Urinary bladder (tissue), 4 donors: ENCODE data around the gene ADIRF. TPM values are rescaled to one million over a fixed set of nuclear protein-coding genes. Genes with fewer than 3 reads are reported as not detected.
A peak's percentile ranks its signal among the peaks of the same experiment; 100 is the strongest.
"Not testable (repeated sequence)": the region's sequence is repeated elsewhere in the genome, so short reads cannot be mapped to it uniquely, and the experiment has no call there.

Source experiments
- DNase-seq: peaks from one replicate; pipeline ENCODE4 v3.0.0-alpha.2; 2015; ENCODE audit errors: extremely low spot score
- H3K27ac ChIP-seq: one replicate; pipeline ENCODE4 v1.5.1; 2013; ENCODE audit warnings: low read depth, mild to moderate bottlenecking, moderate library complexity
- H3K36me3 ChIP-seq: one replicate; pipeline ENCODE4 v1.6.1; 2013; ENCODE audit warnings: mild to moderate bottlenecking, moderate library complexity; ENCODE audit not compliant: insufficient read depth
- H3K4me1 ChIP-seq: one replicate; pipeline ENCODE4 v1.6.1; 2013; ENCODE audit warnings: mild to moderate bottlenecking, moderate library complexity; ENCODE audit not compliant: insufficient read depth
- H3K4me3 ChIP-seq: one replicate; pipeline ENCODE4 v1.5.1; 2013; ENCODE audit warnings: low read depth, low read length
- WGBS: extraction: QIAGEN DNeasy Blood & Tissue Kit; methylation state at CpG from one replicate; pipeline ENCODE4 v1.1.7; 2013; 5-methylcytosine and 5-hydroxymethylcytosine counted together
- polyA plus RNA-seq: library from polyadenylated mRNA; stranded (reverse); fragments of 200-250 nt; gene quantifications from one replicate; pipeline ENCODE4 v1.2.3, GENCODE V29; 2013
- total RNA-seq: library from RNA; depleted of rRNA; stranded (reverse); fragments of >200 nt; gene quantifications from one replicate; pipeline ENCODE4 v1.2.3, GENCODE V29; 2014
- donor health status: healthy with polysubstance abuse.
- donor health status: healthy.

Gene ADIRF
- total and polyA plus RNA-seq, 2 donors = 112 to 404 TPM

DNA sequence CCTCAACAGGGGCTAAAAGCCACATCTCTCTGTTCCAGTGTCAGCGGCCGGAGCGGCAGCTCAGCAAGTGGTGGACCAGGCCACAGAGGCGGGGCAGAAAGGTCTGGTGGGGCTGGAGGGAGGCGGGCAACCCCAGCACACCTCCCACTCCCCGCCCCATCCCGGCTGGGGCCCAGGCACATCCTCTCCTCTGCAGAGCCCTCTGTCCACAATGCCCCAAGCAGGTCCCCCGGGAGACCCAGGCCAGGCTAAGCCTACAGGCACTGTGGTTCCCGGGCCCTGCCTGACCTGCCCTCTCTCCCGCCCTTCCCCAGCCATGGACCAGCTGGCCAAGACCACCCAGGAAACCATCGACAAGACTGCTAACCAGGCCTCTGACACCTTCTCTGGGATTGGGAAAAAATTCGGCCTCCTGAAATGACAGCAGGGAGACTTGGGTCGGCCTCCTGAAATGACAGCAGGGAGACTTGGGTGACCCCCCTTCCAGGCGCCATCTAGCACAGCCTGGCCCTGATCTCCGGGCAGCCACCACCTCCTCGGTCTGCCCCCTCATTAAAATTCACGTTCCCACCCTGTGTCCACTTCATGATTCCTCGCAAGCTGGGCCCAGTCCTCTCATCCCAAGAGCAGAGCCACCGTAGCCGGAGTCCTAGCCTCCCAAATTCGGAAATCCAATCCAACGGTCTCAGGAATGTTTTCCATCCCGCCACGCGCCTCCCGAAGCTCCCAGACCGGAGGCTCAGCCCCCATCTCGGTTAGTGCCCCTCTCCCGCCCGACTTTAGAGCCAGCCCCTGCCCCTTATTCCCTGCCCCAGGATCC, 2.1 kb downstream of the ADIRF start:
- no peaks in the 10 kb centered on the region for H3K36me3 ChIP-seq
- no peak for DNase-seq
- no peaks in the 10 kb centered on the region for H3K4me1 ChIP-seq
- peak overlapping the region; percentile 96 for H3K27ac ChIP-seq
- WGBS = 14% methylated on average over 30 of the region's 30 CpGs
- H3K4me3 ChIP-seq = peak overlapping the region; percentile 59

DNA sequence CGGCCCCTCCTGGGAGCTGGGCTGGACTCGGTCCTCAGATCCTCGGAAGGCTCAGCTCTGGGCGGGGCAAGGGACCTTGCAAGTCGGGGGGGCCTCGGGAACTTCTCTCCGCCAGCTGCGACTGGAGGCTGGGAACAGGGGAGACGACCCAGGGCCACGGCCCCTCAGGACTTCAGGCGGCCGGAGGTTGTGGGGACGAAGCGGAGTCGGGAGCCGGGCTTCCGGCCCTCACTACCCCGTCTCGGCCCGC, 2.6 kb downstream of the ADIRF start:
- Histone ChIP-seq H3K4me1 (no peaks in the 10 kb centered on the region), H3K36me3 (no peaks in the 10 kb centered on the region), H3K27ac (peak overlapping the region; percentile 96), H3K4me3 (peak overlapping the region; percentile 59)
- 0% methylated on average over 20 of the region's 20 CpGs for WGBS
- DNase-seq = no peak

DNA sequence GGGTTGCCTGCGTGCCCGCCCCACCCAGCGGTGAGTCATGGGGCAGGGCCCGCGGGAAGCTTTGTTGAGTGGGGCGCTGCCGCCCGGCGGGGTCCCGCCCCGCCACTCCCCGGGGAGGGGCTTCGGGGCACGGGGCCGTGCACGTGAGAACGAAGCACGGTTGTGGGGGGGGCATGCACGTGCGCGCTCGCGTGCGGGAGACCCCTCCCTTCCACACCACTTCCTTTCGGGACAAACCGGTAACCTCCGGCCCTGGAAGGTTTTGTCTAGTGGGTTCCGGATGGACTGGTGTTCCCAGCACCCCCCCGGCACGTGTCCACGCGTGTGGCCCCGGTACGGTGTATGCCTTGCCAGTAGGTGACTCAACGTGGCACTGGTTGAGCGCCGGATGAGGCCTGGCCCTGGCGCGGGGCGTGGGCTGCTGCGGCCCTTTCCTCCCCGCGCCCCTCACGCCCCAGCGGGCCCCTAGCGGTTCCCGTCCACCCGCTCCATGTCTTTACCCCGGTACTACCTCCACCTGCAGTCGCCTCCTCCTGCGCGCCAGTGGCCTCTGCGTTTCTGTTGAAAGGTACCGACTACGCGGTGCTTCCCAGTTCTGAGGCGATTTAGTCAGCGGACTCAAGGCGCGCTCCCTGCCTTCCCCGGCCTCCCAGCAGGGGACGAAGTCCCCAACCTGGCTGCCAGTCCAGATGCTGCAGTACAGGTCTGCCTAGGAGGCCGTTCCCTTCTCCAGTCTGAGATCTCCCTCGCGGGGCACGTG, 3.1 kb downstream of the ADIRF start:
- DNase-seq = no peak
- Histone ChIP-seq H3K27ac (peak overlapping the region; percentile 81), H3K4me3 (peak overlapping the region; percentile 59), H3K36me3 (no peaks in the 10 kb centered on the region), H3K4me1 (no peaks in the 10 kb centered on the region)
- 9% methylated on average over 66 of the region's 66 CpGs for WGBS

DNA sequence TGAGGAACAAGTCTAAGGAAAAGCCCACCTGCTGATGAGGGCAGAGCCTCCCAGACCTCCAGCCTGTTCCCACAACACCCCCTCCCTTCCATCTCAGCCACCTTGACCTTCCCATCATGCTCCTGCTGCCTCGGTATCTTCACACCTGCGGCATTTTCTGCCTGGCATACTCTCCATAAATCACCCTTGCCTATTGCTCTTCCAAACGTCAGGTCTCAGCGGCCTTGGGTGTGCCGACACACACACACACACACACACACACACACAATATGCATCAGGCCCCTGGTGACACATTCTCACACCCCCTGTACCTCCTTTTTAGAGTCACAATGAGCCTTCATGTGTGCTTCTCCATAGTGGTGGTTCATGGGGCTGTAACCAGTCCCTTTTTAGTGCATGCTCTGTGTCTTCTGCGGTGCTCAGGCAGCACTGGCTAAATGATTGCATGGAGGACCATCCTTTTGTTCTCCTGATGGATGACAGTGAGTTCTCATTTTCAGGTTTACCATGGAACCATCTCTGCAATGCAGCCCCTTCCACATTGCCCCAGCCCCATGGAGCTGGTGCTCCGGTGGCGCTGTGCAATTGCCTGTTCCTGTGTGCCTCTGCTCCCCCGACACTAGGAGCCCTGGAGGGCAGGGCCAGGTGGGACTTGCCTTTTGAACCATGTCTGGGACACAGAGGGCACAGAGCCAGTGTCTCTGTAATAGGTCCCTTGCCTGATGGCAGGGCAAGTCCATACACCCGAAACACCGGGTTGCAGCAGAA, 4.5 kb downstream of the ADIRF start:
- Histone ChIP-seq H3K36me3 (no peaks in the 10 kb centered on the region), H3K4me3 (no peak overlapping the region), H3K27ac (no peak overlapping the region), H3K4me1 (no peaks in the 10 kb centered on the region)
- DNase-seq = no peak
- WGBS = 93% methylated on average over 11 of the region's 11 CpGs

DNA sequence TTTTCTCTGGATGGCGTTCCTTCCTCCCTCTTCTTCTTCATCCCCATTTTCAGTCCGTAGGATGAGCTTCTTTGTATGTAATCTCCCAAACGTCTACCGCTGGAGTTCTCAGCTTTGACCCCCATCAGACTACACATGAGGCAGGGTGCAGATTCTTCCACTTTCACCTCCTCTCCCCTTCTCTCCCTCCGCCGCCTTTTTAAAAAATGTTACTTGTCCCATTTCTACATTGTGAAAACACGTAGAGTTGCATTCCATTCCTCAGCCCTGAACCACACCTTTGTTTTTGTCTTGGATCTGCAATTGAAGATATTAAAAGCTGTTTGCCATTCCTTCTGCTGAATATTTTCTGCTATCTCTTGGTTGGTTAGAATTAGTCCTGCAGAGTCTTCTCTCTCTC, 6.2 kb downstream of the ADIRF start:
- H3K4me1 ChIP-seq = no peaks in the 10 kb centered on the region

GRCh38 chr10:86976362-86977056, 8.2 kb downstream of the ADIRF start:
- 89% methylated on average over 5 of the region's 5 CpGs for WGBS
- Histone ChIP-seq H3K27ac (no peak overlapping the region), H3K36me3 (no peaks in the 10 kb centered on the region), H3K4me3 (no peak overlapping the region), H3K4me1 (no peaks in the 10 kb centered on the region)
- DNase-seq = no peak

More for the DNA sequence above, 6.2 kb downstream of the ADIRF start:
- Histone ChIP-seq H3K4me3 (no peak overlapping the region), H3K36me3 (no peaks in the 10 kb centered on the region), H3K27ac (peak overlapping the region; percentile 3)
- 75% methylated on average over 7 of the region's 7 CpGs for WGBS
- no peak for DNase-seq

DNA sequence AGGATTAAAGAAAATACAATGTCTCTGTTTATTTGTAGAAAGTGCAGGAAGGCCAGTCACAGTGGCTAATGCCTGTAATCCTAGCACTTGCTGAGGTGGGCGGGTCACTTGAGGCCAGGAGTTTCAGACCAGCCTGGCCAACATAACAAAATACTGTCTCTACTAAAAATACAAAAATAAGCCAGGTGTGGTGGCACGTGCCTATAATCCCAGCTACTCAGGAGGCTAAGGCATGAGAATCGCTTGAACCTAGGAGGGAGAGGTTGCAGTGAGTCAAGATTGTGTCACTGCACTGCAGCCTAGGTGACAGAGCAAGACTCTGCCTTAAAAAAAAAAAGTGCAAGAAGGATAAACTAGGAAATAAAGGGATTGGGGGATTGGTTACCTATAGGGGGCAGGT, 10.2 kb downstream of the ADIRF start:
- WGBS = 84% methylated on average over 3 of the region's 3 CpGs
- not testable (repeated sequence) for H3K4me1 ChIP-seq

DNA sequence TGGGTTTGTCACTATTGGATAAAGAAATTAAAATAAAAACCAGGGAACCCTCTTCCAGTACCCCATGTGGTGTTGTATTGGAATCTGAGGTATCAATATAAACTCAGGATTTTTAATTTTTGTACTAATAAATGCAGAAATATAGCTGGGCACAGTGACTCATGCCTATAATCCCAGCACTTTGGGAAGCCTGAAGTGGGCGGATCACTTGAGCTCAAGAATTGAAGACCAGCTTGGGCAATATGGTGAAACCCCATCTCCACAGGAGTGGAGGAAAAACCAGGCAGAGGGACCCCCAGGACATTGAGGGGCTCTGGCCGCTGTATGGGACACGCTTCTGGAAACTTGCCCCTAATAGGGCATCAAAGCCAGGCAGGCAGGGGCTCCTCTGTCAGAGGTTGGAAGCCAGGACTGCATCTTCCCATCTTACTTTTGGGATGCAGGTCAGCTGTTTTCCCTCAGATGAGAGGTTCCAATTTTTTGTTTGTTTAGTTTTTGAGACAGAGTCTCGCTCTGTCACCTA, 11.1 kb downstream of the ADIRF start:
- WGBS = 93% methylated on average over 4 of the region's 4 CpGs
- DNase-seq = no peak
- no peaks in the 10 kb centered on the region for H3K4me1 ChIP-seq
- no peak overlapping the region for H3K4me3 ChIP-seq
- no peaks in the 10 kb centered on the region for H3K36me3 ChIP-seq
- H3K27ac ChIP-seq = no peak overlapping the region

More for the DNA sequence above, 10.2 kb downstream of the ADIRF start:
- H3K27ac ChIP-seq, DNase-seq, H3K36me3 ChIP-seq, H3K4me3 ChIP-seq: not testable (repeated sequence)

GRCh38 chr10:86979977-86980448, 11.7 kb downstream of the ADIRF start:
- DNase-seq = no peak
- Histone ChIP-seq H3K36me3 (no peaks in the 10 kb centered on the region), H3K4me1 (no peaks in the 10 kb centered on the region), H3K27ac (no peak overlapping the region), H3K4me3 (no peak overlapping the region)
- 6% methylated on average over 3 of the region's 3 CpGs for WGBS

DNA sequence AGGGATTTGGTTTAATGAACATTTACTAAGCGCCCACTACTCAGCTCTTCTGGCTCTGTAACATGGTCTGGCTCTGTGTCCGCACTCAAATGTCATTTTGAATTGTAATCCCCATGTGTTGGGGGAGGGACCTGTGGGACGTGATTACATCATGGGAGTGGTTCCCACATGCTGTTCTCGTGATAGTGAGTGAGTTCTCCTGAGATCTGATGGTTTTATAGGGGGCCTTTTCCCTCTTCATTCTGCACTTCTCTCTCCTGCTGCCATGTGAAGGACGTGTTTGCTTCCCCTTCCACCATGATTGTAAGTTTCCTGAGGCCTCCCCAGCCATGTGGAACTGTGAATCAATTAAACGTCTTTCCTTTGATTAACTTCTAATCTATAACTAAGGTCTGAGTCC, 12.7 kb downstream of the ADIRF start:
- not testable (repeated sequence) for H3K36me3 ChIP-seq, DNase-seq, H3K4me3 ChIP-seq, H3K27ac ChIP-seq, H3K4me1 ChIP-seq
- 82% methylated on average over 6 of the region's 6 CpGs for WGBS

GRCh38 chr10:86981716-86982115, 13.4 kb downstream of the ADIRF start:
- DNase-seq = no peak
- 91% methylated on average over 5 of the region's 5 CpGs for WGBS
- H3K27ac ChIP-seq = no peak overlapping the region
- H3K36me3 ChIP-seq = no peaks in the 10 kb centered on the region
- H3K4me1 ChIP-seq = no peaks in the 10 kb centered on the region
- no peak overlapping the region for H3K4me3 ChIP-seq

DNA sequence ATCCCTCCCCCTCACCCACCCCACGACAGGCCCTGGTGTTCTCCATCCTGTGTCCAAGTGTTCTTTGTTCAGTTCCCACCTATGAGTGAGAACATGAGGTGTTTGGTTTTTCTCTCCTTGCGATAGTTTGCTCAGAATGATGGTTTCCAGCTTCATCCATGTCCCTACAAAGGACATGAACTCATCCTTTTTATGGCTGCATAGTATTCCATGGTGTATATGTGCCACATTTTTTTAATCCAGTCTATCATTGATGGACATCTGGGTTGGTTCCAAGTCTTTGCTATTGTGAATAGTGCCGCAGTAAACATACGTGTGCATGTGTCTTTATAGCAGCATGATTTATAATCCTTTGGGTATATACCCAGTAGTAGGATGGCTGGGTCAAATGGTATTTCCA, 16.2 kb downstream of the ADIRF start:
- 98% methylated on average over 4 of the region's 4 CpGs for WGBS
- not testable (repeated sequence) for DNase-seq, H3K4me1 ChIP-seq, H3K36me3 ChIP-seq, H3K27ac ChIP-seq, H3K4me3 ChIP-seq

DNA sequence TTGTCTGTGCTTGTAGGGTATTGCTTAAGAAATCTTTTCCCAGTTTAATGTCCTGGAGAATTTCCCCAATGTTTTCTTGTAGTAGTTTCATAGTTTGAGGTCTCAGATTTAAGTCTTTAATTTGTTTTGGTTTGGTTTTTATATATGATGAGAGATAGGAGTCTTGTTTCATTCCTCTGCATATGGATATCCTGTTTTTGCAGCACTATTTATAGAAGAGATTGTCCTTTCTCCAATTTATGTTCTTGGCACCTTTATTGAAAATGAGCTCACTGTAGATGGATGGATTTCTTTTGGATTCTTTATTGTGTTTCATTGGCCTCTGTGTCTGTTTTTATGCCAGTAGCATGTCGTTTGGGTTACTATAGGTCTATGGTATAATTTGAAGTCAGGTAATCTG, 20.2 kb downstream of the ADIRF start:
- no peak for DNase-seq
- WGBS = 39% methylated on average over 1 of the region's 1 CpG
- Histone ChIP-seq H3K36me3 (no peaks in the 10 kb centered on the region), H3K27ac (no peak overlapping the region), H3K4me1 (no peaks in the 10 kb centered on the region), H3K4me3 (no peak overlapping the region)
